CD4-positive, alpha-beta T cell treated with Interleukin-1 beta for 1 hour (primary cell): ENCODE data around the gene RCC2.

Experiments used
- DNase-seq, 2 donors: peaks; one replicate each; pipeline ENCODE4 v3.0.0-alpha.2; 2020 to 2022

RCC2 gene

DNA sequence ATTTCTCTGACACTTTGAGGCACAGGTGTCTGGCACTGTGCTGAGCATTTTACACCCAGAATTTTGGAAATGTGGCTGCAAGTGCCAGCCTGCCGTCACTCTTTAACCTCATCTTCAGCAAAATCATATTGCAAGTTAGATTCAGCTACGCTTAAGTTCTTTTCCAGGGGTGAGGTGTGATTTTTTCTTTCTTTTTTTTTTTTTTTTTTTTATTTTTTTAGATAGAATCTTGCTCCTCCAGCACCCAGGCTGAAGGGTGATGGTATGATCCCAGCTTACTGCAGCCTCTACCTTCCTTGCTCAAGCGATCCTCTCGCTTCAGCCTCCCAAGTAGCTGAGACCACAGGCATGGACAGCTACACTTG lies 2.5 kb upstream of the RCC2 start:
- no peak for DNase-seq

DNA sequence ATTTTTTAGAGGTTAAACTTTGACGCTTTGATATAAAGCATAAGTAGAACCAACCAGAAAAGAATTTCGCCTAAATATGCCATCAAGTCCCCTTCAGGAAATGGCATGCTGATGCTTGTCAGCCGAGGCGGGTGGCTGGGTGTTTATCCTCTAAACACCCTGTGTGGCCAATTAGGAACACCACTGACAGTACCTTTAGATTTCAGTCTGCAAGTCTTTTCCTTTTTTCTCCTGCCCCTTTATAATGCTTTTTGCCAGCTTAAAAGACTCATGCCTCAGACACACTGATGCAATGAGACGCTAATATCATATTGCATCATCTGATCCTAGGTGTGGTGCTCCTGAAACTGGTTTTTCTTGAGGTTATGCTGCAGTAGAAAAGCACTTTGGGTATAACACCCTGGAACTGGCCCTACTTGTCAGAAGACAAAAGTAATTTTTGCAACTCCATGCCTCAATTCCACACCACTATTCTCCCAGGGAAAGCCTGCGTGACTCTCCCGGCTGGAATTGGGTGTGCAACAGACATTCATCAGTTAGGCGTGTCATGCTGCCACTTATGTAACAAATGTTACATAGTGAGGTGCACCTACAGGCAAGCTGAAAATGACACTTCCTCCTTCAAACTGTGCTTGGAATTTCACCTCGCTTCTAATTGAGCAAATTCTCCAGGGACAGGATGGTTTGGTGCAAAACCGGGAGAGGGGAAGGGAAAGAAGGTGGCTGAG lies 2.0 kb upstream of the RCC2 start:
- DNase-seq: no peak

DNA sequence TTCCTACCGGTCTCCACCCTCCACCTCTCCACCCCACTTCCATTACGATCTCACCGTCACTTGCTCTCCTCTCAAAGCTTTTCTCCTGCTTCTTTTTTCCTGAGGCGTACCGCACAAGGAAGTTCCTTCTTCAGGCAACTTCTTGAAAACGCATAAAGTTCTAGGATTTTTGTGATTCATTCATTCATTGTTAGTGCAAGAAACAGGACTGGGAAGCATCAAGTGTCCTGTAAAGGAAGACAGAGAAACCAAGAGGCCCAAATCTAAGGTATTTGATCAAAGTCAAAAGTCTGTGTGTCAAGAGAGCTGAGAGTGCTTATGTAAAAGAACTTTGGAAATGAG lies 1.3 kb upstream of the RCC2 start:
- no peak for DNase-seq

DNA sequence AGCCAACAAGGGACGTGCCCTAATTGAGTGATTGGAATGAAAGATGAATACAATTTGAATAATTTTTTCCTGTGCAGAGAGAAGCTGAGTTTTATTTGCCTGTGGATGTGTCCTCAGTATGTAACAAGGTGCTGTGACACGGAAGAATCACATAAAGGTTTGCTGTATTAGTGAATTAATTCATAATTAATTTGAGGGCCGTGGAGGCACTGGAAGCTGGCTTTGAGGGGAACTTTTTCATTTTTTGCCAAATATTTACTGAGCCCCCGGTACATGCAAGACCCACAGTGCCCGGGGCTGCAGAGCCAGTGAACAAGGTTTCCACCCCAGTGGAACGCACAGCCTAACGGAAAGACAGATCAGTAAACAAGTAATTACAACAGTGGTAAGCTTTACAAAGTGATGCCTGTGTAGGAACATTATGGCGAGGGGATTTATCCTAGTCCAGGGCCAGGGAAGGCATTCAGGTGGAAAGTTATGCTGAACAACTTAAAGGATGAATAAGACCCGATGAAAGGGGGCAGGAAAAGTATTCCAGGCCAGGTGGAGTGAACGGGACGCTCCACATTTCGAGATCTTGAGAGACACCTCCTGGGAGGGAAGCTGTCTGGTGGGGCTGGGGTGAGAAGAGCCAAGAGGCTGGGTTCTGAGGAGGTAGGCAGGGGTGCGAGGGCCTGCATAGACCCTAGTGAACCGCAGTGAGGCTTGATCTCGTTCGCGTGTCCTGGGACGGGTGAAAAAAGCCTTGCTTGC lies 773 bp upstream of the RCC2 start:
- no peak for DNase-seq

DNA sequence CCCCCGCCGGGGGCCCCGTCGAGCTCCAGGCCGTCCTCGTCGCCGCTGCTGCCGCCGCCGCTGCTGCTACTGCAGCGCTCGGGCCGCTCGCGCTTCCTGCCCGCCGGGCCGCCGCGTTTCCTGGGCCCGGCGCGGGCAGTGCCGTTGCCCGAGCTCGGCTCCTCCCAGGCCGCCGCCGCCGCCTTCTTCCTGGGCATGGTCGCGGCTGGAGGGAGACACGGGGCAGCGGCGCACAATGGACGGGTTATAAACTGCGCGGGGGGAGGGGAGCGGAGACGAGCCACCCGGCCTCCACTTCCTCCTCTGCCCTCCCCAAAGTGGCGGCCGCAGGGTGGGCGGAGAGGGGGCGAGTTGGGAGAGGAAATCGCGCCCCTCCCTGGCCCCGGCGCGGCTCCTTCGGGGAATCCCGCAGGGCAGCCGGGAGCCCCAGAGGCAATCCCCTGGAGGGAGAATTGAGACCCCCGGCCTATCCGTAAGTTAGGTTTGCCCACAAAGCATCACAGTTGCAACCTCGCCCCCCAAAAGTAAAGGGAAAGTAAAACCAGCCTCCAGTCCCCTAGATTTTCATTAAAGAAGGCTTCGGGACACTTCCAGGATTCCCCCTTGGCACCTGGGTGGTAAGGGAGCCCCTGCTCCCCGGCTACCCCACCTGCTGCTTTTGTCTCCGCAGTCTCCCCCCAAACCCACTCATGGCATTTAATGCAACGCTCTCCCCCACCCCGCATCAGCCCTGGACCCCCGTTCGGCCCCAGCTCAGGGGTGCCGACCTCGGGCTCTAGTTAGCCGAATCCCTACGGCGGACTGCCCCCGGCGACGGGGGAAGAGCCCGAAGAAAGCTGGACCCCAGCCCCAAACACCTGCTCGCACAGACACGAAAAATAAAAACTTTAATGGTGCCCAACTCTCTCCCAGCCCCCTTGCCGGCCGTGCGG lies 893 bp downstream of the RCC2 start:
- peak; percentile 73 to 74 for DNase-seq

DNA sequence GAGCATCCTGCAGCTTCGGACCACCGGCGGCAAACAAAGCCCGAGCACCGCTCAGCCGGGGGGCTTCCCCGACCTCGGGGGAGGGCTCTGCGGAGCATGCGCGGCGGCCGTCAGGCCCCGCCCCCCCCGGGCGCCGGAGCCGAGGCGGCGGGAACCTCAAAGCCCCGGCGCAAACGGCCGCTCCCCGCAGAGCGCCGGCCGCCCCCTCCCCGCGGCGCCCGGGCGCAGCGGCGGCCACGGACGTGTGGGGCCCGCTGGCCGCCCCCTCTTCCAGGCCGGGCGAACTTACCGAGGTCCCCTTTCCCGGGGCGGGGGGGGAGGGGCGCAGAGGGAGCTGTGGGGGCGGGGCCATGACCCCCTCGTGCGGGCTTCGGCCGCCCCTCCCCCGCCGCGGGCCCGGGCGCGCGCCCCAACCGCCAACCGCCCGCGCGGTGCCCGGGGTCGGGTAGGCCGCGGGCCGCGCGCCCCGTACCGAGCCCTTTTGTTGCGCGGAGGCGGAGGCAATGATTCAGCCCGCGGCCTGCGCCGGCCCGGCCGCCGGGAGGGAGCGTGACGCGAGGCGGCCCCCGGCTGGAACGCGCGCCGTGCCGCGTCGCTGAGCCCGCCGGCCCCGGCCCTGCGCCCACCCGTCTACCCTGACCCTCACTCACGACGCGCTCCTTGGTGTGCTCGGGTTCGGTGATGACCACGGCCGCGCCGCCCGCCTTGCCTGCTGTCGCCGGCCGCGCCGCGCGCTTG lies 1.7 kb downstream of the RCC2 start:
- DNase-seq: peak; percentile 49 to 56

DNA sequence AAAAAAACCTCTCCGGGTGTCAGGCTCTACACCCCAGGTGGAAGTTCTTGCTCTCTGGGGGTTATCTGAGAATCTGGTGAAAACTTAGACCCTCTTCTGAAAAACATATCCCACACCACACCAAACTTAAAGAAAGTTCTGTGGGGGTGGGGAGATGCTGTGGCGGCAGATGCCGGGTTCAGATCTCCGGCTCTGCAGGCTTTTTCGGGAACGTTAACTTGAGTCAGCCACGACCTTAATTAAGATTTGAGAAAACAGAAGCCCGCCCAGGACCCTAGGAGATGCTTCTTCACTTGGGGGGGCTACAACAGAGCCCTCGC lies 2.3 kb downstream of the RCC2 start:
- DNase-seq: no peak

DNA sequence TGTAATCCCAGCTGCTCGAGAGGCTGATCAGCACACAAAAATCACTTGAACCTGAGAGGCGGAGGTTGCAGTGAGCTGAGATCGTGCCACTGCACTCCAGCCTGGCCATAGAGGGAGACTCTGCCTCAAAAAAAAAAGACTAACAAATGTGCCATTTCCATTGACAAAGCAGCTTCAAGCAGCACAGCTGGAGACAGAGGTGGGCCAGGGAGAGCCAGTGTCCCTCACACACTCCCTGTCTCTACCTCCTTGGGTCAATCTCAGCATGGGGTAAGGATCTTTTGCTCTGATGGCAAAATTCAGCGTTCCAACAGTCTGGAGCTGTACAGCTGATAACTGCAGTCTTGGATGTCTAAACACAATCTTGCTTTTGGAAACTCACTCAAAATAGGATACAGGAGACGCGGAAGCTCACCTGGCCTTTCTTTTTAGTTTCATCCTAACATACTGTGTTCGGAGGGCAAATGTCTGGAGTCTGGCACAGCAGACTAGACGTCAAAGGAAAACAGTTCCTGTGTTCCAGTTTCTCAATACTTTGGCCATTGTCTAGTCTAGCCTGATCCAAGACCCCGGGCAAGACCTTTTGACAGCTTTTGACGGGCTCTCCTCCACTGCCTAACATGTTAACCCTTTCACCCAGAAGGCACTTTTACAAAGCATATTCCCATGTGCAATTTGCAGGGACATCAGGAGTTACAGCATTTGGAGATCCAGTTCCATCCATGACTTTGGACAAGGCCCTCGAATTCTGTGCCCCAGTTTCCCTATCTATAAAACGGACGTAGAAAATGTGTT lies 2.9 kb downstream of the RCC2 start:
- no peak for DNase-seq

DNA sequence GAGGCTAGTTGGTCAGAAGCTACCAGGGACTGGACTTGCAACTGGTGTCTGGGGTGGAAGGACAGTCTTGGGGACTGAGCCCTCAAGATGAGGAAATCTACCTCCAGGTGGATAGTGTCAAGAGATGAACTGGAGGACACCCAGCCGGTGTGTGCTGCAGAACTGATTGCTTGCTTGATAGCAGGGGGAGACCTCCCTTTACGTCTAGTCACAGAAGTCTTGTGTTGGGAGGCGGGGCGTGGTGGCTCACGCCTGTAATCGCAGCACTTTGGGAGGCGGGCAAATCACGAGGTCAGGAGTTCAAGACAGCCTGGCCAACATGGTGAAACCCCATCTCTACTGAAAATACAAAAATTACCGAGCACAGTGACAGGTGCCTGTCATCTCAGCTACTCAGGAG lies 4.9 kb downstream of the RCC2 start:
- no peak for DNase-seq

DNA sequence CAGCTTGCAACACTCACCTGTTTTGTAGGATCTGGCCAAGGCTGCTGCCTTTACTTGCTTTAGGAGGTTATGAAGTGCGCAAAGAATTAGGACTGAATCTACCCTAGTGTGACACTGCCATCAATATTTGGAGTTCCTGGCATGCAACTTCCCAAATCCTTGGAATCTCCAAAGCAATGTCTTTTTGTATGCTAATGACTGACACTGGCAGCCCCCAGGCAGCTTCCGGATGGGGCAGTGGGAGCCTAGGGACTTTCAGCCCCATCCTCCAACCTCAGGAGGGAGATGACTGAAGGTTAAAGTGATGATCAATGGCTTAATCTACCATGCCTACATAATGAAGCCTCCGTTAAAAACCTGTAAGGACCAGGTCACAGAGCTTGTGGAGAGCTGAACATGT lies 5.5 kb downstream of the RCC2 start:
- DNase-seq: no peak

DNA sequence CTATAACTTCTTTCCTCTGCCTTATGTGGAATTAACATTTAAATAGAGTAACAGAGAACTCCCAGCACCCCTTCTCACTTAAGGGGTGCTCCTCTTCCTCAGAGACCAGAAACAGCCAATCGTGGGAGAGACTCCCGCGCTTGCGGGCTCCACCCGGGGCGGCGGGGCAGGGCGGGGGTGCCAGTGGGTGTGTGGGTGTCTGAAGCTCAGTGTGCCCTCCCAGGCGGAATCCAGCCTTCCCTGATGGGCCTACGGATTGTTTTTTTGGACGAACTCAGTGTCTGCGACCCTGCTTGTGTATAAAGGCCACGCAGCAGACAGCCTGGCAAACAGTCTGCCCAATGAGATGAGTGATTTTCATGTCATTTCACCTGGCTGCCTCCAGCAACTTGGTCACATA lies 6.2 kb downstream of the RCC2 start:
- no peak for DNase-seq

DNA sequence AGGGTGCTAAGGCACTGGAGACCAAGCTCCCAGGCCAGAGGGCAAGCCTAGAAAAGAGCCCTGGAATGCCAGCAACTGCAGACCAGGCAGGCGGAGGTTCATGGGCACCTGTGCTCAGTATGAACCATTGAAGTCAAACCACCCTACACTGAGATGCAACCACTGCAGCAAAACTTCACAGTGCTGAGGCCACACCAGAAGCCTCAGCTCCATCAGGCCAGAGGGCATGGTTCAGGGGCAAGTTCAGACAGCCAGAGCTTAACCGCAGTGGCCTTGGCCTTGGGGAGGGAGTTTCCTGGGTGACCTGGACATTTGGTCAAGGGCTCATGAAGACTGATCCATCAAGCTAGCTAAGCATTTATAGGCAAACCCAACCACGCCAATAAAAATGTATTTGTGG lies 7.1 kb downstream of the RCC2 start:
- no peak for DNase-seq

DNA sequence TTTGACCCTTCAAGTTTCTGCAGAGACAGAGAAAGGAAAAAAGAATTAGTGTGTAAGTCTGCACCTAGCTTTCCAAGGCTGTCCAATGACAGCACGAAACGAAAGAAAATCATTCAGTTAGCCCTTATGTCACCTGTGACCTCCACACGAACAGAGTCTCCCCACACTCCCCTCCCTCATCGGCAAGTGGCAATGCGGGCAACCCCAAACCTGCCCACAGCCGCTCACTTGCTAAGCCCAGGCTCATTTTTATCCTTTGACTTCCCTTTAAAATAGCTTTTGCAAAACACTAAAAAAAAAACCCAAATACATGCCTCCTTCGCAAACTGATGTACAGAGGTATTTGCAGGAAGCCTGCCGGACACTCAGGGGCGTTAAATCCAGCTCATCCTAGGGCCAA lies 10.3 kb downstream of the RCC2 start:
- DNase-seq: no peak

DNA sequence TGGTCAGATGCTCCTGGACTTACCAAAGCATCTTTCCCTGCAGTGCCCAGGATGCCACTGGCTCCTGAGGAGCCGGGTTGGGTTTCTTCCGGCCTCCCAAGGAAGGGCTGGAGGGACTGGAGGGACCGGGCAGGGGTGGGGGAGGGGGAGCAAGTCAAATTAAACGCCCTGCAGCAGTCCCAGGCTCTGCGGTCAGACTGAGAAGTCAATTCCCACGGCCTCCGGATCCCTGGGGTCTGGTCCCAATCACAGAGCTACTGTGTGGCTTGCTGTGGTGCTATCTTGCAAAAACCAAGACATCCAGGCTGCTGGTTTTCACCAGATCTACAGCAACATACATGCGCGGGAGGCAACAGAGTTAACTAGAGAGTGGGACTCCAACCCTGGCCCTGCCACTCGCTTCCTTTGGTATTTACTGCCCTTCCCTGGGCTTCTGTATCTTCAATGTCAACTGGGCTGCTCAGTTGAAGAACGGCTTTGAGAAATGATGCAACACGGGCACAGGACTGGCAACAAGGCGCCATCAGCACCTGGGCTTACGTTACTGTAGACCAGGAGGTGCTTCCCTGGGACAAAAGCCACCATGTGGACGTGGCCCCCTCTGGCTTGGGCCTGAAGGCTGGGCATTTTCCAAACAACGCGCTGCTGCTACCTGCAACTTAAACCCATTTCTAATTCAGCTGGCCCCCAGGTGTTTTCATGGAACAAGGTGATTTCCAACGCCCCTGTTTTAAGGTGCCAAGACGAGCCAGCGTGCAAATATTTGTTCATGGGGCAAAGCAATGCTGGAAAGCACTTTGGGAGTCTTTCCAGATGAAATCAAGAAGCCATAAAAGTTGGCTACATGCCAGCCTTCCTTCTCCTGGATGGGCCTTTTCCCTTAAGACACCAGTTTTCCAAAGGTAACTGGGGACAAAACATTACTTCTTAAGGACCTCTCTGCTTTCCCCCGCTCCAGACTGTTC lies 11.5 kb downstream of the RCC2 start:
- no peak for DNase-seq

DNA sequence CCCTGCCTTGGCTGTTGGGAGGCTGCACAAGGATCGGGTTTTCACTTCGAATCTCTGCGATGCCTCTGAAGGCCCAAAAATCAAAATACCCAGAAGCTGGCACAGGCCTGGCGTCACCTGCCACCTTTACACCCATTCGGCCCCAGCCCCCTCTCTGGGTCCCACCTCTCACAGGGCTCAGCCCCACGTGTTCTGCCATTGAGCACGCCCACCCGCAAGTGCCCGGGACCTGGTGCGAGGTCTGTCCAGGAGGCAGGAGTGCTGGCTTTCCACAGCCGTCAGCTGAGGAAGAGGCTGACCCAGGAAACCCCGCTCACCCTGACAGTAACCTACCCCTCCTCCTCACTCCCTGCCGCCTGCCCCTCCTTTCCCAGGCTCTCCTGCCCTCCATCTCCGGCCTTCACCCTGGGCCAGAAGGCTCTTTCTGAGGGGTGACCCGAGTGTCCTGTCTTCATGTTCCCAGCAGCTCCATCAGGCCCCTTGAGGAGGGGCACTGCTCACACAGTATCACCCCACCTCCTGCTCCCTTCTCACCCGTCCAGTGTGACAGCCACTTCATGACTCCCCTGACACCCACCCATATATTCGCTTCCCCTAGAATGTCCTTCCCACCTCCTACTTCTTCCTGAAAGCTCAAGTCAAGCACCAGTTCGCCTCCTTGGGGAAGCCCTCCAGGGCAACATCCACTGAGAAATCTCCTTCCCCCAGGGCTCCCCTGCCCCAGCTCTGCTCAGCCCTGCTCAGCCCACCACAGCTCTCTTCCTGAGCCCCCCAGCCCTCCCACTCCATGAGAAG lies 13.5 kb downstream of the RCC2 start:
- DNase-seq: no peak

DNA sequence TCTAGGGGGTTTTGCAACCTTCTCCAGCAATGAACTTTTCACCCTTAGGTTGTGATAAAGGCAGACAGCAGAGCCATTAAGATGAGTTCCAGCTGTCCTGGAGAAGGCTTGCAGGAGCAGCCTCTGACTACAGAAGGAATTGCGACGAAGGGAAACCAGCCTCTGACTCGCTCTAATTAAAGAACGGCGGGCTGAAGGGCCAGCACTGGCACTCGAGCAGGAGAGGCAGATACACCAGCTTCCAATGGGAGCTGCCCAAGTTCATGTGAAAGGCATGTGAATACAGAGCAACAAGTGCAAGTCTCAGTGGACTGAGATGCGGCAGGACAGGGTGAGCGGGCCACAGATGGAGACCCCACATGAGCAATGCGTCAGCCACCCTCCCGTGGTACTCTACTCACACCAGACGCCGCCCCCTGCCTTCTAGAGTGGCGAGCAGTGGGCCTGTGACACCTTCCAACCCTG lies 15.7 kb downstream of the RCC2 start:
- no peak for DNase-seq

DNA sequence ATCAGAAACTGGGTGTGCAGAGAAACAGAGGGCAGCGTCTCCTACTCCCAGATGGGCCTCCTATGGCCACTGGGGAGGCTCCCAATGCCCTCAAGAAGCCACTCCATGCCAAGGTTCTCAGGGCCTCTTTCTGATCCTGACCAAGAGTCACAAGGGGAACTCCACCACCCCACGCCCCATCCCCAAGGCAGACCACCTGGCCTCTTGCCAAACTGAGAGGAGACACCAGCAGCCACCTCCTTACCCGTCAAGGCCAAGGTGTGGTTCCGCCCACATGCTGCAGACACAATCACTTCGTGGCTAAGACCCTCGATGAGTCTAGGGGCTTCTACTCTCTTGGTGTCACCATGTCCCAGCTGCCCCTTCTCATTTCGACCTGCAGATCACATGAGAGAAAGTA lies 17.0 kb downstream of the RCC2 start:
- no peak for DNase-seq

DNA sequence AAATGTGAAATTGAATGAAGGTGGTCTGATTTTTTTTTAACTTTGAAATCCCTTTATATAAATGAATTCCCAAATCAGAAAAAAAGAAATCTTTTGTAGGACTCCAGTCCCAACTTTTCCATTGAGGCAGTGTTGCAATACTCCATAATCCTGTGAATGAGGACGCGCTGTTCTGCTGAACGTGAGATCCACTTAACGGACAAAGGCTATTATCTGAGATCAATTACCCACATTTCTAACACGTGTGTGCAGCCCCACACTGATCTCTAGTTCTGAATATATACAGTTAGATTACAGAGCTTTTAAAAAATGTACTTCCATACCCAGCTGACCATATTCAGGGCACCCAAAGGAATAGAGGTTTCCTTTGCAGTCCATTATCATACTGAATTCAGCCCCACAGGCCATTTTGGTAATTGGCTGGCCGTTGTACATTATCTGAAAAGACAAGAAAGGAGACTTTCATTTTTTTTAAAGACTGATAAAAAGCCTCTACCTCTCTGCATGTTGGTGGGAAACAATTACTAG lies 19.0 kb downstream of the RCC2 start:
- DNase-seq: no peak

DNA sequence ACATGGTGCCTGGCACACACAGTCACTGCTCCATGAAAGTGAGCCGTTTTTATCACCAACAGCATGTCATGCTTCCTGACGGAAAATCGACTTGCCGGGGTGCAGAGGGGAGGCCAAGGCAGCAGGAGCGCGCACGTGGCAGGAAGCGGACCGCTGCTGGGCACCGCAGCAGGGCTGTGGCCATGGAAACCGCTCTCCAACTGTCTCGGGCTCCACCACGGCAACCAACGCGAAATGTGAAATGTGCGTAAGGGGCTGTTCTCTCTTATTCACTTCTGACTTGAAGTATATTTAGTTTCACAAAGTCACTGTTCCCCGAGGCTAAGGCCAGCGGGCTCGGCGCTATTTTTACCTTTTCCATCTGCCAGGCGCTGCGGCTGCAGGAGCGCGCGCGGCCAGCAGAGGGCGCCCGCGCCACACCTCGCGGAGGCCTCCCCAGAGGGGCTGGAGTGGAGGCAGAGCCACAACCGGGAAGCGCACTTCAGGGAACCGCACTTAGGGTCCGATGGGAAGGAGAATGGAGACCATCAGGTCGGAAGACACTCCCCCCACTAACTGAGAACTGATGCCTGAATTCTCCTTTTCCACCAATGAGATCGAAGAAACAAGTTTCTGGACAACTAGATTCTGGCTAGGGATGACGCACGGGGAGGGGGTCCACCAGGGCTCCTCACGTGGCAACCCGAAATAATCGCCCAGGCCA lies 19.7 kb downstream of the RCC2 start:
- DNase-seq: peak; percentile 65 to 70
